Panc1 (cell line): ENCODE results near the gene LRRC26. TPM values are rescaled to one million over a fixed set of nuclear protein-coding genes. Genes with fewer than 3 reads are reported as not detected.

Source experiments
- ATAC-seq: fragments of 200-7000 bp; cut with Tn5 transposase; 2 replicates; pipeline ENCODE4 v1.9.1; 2020; ENCODE audit warnings: mild to moderate bottlenecking, moderate library complexity
- BruUV-seq: library from RNA; stranded (reverse); fragments of 400-500 nt; replicated peaks from 2 replicates; lab custom pipeline; 2021; lab: Mats Ljungman, UMichigan
- CTCF ChIA-PET: fragments of 300-600 bp; sonication (Branson Sonifier 250); formaldehyde crosslinking; loops from one replicate; lab custom pipeline; 2022; ENCODE audit warnings: antibody characterized with exemption; lab: Charles Lee
- POLR2A ChIA-PET: fragments of 300-600 bp; sonication (Branson Sonifier 250); formaldehyde crosslinking; loops from one replicate; lab custom pipeline; 2022; ENCODE audit warnings: antibody characterized with exemption; lab: Charles Lee
- DNase-seq: peaks from one replicate; pipeline ENCODE4 v3.0.0-alpha.2; 2010; ENCODE audit warnings: low read depth, low spot score
- H3K27ac ChIP-seq: 2 replicates; pipeline ENCODE4 v1.5.1; 2011; ENCODE audit warnings: mild to moderate bottlenecking, low read length, inconsistent platforms
- H3K27me3 ChIP-seq: fragments of 200-500 bp; sonication (Bioruptor generic); 2 replicates; pipeline ENCODE4 v1.6.0; 2014; ENCODE audit warnings: low read length, inconsistent platforms; ENCODE audit not compliant: control insufficient read depth, insufficient read depth
- H3K36me3 ChIP-seq: fragments of 200-500 bp; sonication (Bioruptor generic); 2 replicates; pipeline ENCODE4 v1.5.1; 2014; ENCODE audit warnings: inconsistent platforms, mild to moderate bottlenecking, low read length, moderate library complexity; ENCODE audit not compliant: control insufficient read depth, insufficient read depth
- H3K4me1 ChIP-seq: 2 replicates; pipeline ENCODE4 v1.5.1; 2011; ENCODE audit warnings: inconsistent platforms, mild to moderate bottlenecking, low read length, moderate library complexity; ENCODE audit not compliant: control insufficient read depth, insufficient read depth
- H3K4me3 ChIP-seq, 2 experiments: 2 replicates each; pipeline ENCODE4 v1.5.1; 2011 to 2012; ENCODE audit warnings: low read depth in 2 of 2, low read length in 2 of 2, mild to moderate bottlenecking in 2 of 2, inconsistent platforms in 1 of 2, moderate library complexity in 1 of 2
- H3K9me3 ChIP-seq: fragments of 200-500 bp; sonication (Bioruptor generic); 2 replicates; pipeline ENCODE4 v1.5.1; 2014; ENCODE audit warnings: low read depth, mild to moderate bottlenecking, inconsistent platforms, low read length, moderate library complexity; ENCODE audit not compliant: control insufficient read depth, insufficient read depth
- CTCF ChIP-seq: fragments of 450-650 bp; IDR thresholded peaks from 2 replicates; pipeline ENCODE4 v1.5.1; 2017; ENCODE audit warnings: mild to moderate bottlenecking
- POLR2AphosphoS5 ChIP-seq: IDR thresholded peaks from 2 replicates; pipeline ENCODE4 v1.6.1; 2012; ENCODE audit warnings: mild to moderate bottlenecking, low read depth, low read length, moderate library complexity
- REST ChIP-seq, 2 experiments: IDR thresholded peaks; 2 replicates each; pipeline ENCODE4 v1.6.1; 2011 to 2012; ENCODE audit warnings: low read depth in 2 of 2, control low read depth in 1 of 2, low read length in 1 of 2, mild to moderate bottlenecking in 1 of 2, moderate library complexity in 1 of 2; ENCODE audit not compliant: insufficient read depth in 1 of 2
- SIN3A ChIP-seq: IDR thresholded peaks from 2 replicates; pipeline ENCODE4 v1.6.1; 2012; ENCODE audit warnings: low read depth, mild to moderate bottlenecking, low read length, moderate library complexity, borderline replicate concordance; ENCODE audit not compliant: insufficient read depth
- TCF7L2 ChIP-seq: IDR thresholded peaks from 2 replicates; pipeline ENCODE4 v1.6.1; 2011; ENCODE audit warnings: mild to moderate bottlenecking, low read depth, low read length, inconsistent platforms
- in situ Hi-C: cut with HindIII; loops from 2 replicates; pipeline ENCODE4 v1.10.0; 2016; ENCODE audit warnings: low sequenced_read_pairs, low pct_unique_long_range_greater_than_20kb
- intact Hi-C: fragments of 100-400 bp; cut with micrococcal nuclease; formaldehyde crosslinking; loops from one replicate; pipeline ENCODE4 v1.10.0; 2022; ENCODE audit not compliant: unreplicated experiment
- total RNA-seq: library from RNA; stranded (reverse); gene quantifications from one replicate; pipeline ENCODE4 v1.2.1, GENCODE V29; 2021; ENCODE audit not compliant: unreplicated experiment

The LRRC26 gene
- total RNA-seq, 1 experiment from 2014 or later, result 0.69 TPM

- in situ Hi-C loops, result no loop called here
- POLR2A ChIA-PET, result interaction anchor here (0.7 kb wide), 1 partner anchor 97 kb away, joined by 17 read pairs; no protein-coding TSS in a partner anchor
- peak; percentile 74 for ATAC-seq
- no peaks in the 10 kb centered on the region for H3K9me3 ChIP-seq
- TF ChIP-seq TCF7L2 (no peak), REST (IDR thresholded peaks at IDR 0.05; ENCODE audit: insufficient read depth in 1 of 2, low read depth in 2 of 2, low read length in 1 of 2) (no peak), CTCF (no peak), POLR2AphosphoS5 (no peak), SIN3A (no peak)
- no TSS peak for BruUV-seq
- no peaks in the 10 kb centered on the region for H3K36me3 ChIP-seq
- intact Hi-C loops, result no loop called here
- CTCF ChIA-PET, result no interaction called here
- H3K27ac ChIP-seq, result no peak overlapping the region
- DNase-seq, result no peak
- H3K4me3 ChIP-seq, result peak overlapping the region; percentile 38 to 57
- H3K27me3 ChIP-seq, result no peaks in the 10 kb centered on the region
- peaks cover 4% of the 10 kb centered on the region; the same call in 1 of the 2 replicates for H3K4me1 ChIP-seq
Measured at GRCh38 chr9:137156567-137157375, 13.1 kb downstream of the LRRC26 start.

- in situ Hi-C loops (no loop called here), intact Hi-C loops (no loop called here)
- DNase-seq, result no peak
- no peak for TF ChIP-seq TCF7L2
- no peak for TF ChIP-seq POLR2AphosphoS5
- no peak for TF ChIP-seq REST (IDR thresholded peaks at IDR 0.05; ENCODE audit: insufficient read depth in 1 of 2, low read depth in 2 of 2, low read length in 1 of 2)
- no peak for TF ChIP-seq SIN3A
- no peak for TF ChIP-seq CTCF
- no peak overlapping the region for H3K4me3 ChIP-seq
- no peak overlapping the region for H3K27ac ChIP-seq
- no peaks in the 10 kb centered on the region; the same call in 1 of the 2 replicates for H3K4me1 ChIP-seq
- ChIA-PET CTCF (no interaction called here), POLR2A (no interaction called here)
- no peak for ATAC-seq
- H3K36me3 ChIP-seq, result no peaks in the 10 kb centered on the region
- H3K9me3 ChIP-seq, result no peaks in the 10 kb centered on the region
- no peaks in the 10 kb centered on the region for H3K27me3 ChIP-seq
- BruUV-seq, result no TSS peak
Measured at GRCh38 chr9:137152844-137153405, 16.9 kb downstream of the LRRC26 start.
